ENCODE data around the gene UBR3.
"Not testable (repeated sequence)": the region's sequence is repeated elsewhere in the genome, so short reads cannot be mapped to it uniquely, and the experiment has no call there.

GRCh38 chr2:169936652-169937051 is 109.4 kb downstream of the UBR3 start:
- TF ChIP-seq CTCF (IDR thresholded peaks at IDR 0.05 in 8 of 11, conservative IDR thresholded peaks at IDR 0.05 in 3 of 11); POLR2AphosphoS5 (IDR thresholded peaks at IDR 0.05); POLR2A (IDR thresholded peaks at IDR 0.05): not testable (repeated sequence)
